HCT116 (cell line): ENCODE measurements around the gene GNA12. TPM values are rescaled to one million over a fixed set of nuclear protein-coding genes. Genes with fewer than 3 reads are reported as not detected.

ENCODE experiments used
- ATAC-seq: fragments of 200-7000 bp; cut with Tn5 transposase; 2 replicates; pipeline ENCODE4 v1.9.1; 2020; ENCODE audit warnings: mild to moderate bottlenecking, moderate library complexity
- BruUV-seq: library from RNA; stranded (reverse); fragments of 400-500 nt; replicated peaks from 2 replicates; lab custom pipeline; 2021; lab: Mats Ljungman, UMichigan
- CTCF ChIA-PET: fragments of 300-600 bp; sonication (Branson Sonifier 250); formaldehyde crosslinking; loops from one replicate; lab custom pipeline; 2021; ENCODE audit warnings: antibody characterized with exemption; lab: Charles Lee
- POLR2A ChIA-PET: fragments of 300-600, 350-600 bp; sonication (Branson Sonifier 250); formaldehyde crosslinking; loops from one replicate; lab custom pipeline; 2021; ENCODE audit warnings: antibody characterized with exemption; lab: Charles Lee
- RAD21 ChIA-PET, 2 experiments: fragments of 300-600 bp; sonication (Branson Sonifier 250); formaldehyde crosslinking; loops; one replicate each; lab custom pipeline; 2023; ENCODE audit warnings: low total read pairs in 2 of 2; ENCODE audit not compliant: uncharacterized antibody in 2 of 2, unreplicated experiment in 2 of 2, low non-redundant PET in 1 of 2; lab: Charles Lee
- DNase-seq: peaks from one replicate; pipeline ENCODE4 v3.0.0-alpha.2; 2010; ENCODE audit warnings: low read depth, low spot score
- H2AFZ ChIP-seq: fragments of 200-600 bp; shearing (Covaris generic), sonication (generic); 2 replicates; pipeline ENCODE4 v1.6.1; 2017; ENCODE audit warnings: low read depth, mixed run types, mixed read lengths, antibody characterized with exemption, low read length; ENCODE audit not compliant: poor library complexity, severe bottlenecking
- H3K27ac ChIP-seq: 2 replicates; pipeline ENCODE4 v1.5.1; 2012; ENCODE audit warnings: low read depth, low read length
- H3K27me3 ChIP-seq: fragments of 200-600 bp; sonication (generic); 2 replicates; pipeline ENCODE4 v1.6.1; 2016; ENCODE audit warnings: mixed run types, low read length, mixed read lengths; ENCODE audit not compliant: insufficient read depth
- H3K36me3 ChIP-seq, 2 experiments: fragments of 200-500 bp in 1 of 2; fragments of 200-600 bp in 1 of 2; sonication (Bioruptor generic) in 1 of 2; sonication (generic) in 1 of 2; 2 replicates each; pipeline versions ENCODE4 v1.5.1 to v1.6.1; 2014 to 2016; ENCODE audit warnings: low read length in 2 of 2, inconsistent platforms in 1 of 2, mixed read lengths in 1 of 2, mixed run types in 1 of 2; ENCODE audit not compliant: insufficient read depth in 2 of 2, control insufficient read depth in 1 of 2
- H3K4me1 ChIP-seq, 2 experiments: fragments of 200-600 bp in 1 of 2; sonication (generic) in 1 of 2; 2 replicates each; pipeline versions ENCODE4 v1.5.1 to v1.6.1; 2012 to 2017; ENCODE audit warnings: low read length in 2 of 2, inconsistent platforms in 1 of 2, mild to moderate bottlenecking in 1 of 2, mixed read lengths in 1 of 2, mixed run types in 1 of 2, moderate library complexity in 1 of 2; ENCODE audit not compliant: insufficient read depth in 2 of 2, control insufficient read depth in 1 of 2
- H3K4me2 ChIP-seq: fragments of 200-600 bp; sonication (generic); 2 replicates; pipeline ENCODE4 v1.6.1; 2017; ENCODE audit warnings: mixed run types, low read length, mixed read lengths
- H3K4me3 ChIP-seq, 2 experiments: fragments of 200-600 bp in 1 of 2; sonication (generic) in 1 of 2; replicated peaks in 1 of 2; 2 replicates each; pipeline ENCODE4 v1.5.1; 2011 to 2016; ENCODE audit warnings: low read length in 2 of 2, control low read depth in 1 of 2, low read depth in 1 of 2, mild to moderate bottlenecking in 1 of 2, mixed read lengths in 1 of 2, mixed run types in 1 of 2
- H3K79me2 ChIP-seq: fragments of 200-600 bp; sonication (generic); 2 replicates; pipeline ENCODE4 v1.6.1; 2017; ENCODE audit warnings: mild to moderate bottlenecking, mixed run types, low read length, moderate library complexity, mixed read lengths; ENCODE audit not compliant: insufficient read depth
- H3K9ac ChIP-seq: fragments of 200-600 bp; sonication (generic); 2 replicates; pipeline ENCODE4 v1.6.1; 2016; ENCODE audit warnings: low read length, mixed read lengths
- H3K9me2 ChIP-seq: fragments of 200-600 bp; sonication (generic), shearing (Covaris generic); 2 replicates; pipeline ENCODE4 v1.6.1; 2017; ENCODE audit warnings: mixed run types, mild to moderate bottlenecking, moderate library complexity; ENCODE audit not compliant: insufficient read depth
- H3K9me3 ChIP-seq, 2 experiments: fragments of 200-500 bp in 1 of 2; fragments of 200-600 bp in 1 of 2; sonication (Bioruptor generic) in 1 of 2; sonication (generic) in 1 of 2; 2 replicates each; pipeline ENCODE4 v1.6.1; 2014 to 2017; ENCODE audit warnings: low read length in 2 of 2, mixed read lengths in 2 of 2, inconsistent platforms in 1 of 2, low read depth in 1 of 2, mild to moderate bottlenecking in 1 of 2, mixed run types in 1 of 2, moderate library complexity in 1 of 2; ENCODE audit not compliant: control insufficient read depth in 1 of 2, insufficient read depth in 1 of 2
- H4K20me1 ChIP-seq: fragments of 200-600 bp; sonication (generic), shearing (Covaris generic); 2 replicates; pipeline ENCODE4 v1.6.1; 2017; ENCODE audit warnings: mixed run types, mild to moderate bottlenecking, moderate library complexity; ENCODE audit not compliant: insufficient read depth
- ATF3 ChIP-seq: IDR thresholded peaks from 2 replicates; pipeline ENCODE4 v1.6.1; 2012
- CEBPB ChIP-seq: IDR thresholded peaks from 2 replicates; pipeline ENCODE4 v1.6.1; 2012; ENCODE audit warnings: low read depth
- EGR1 ChIP-seq: IDR thresholded peaks from 2 replicates; pipeline ENCODE4 v1.6.1; 2012; ENCODE audit warnings: low read depth
- ELF1 ChIP-seq: IDR thresholded peaks from 2 replicates; pipeline ENCODE4 v1.6.1; 2012; ENCODE audit warnings: low read depth, borderline replicate concordance
- EZH2 ChIP-seq: fragments of 200-600 bp; sonication (generic); IDR thresholded peaks from 2 replicates; pipeline ENCODE4 v1.6.1; 2017; ENCODE audit warnings: antibody characterized with exemption, mixed run types
- EZH2phosphoT487 ChIP-seq: fragments of 200-600 bp; IDR thresholded peaks from 2 replicates; pipeline ENCODE4 v1.6.1; 2018; ENCODE audit warnings: antibody characterized with exemption, borderline replicate concordance
- FOSL1 ChIP-seq: IDR thresholded peaks from 2 replicates; pipeline ENCODE4 v1.6.1; 2012; ENCODE audit warnings: low read depth
- JUND ChIP-seq: IDR thresholded peaks from 2 replicates; pipeline ENCODE4 v1.6.1; 2012
- POLR2A ChIP-seq: IDR thresholded peaks from 2 replicates; pipeline ENCODE4 v1.7.0; 2011; ENCODE audit warnings: borderline replicate concordance; ENCODE audit not compliant: insufficient read depth, insufficient read length; ENCODE audit errors: extremely low read depth
- POLR2AphosphoS5 ChIP-seq: IDR thresholded peaks from 2 replicates; pipeline ENCODE4 v1.6.1; 2011; ENCODE audit warnings: mild to moderate bottlenecking, low read depth, low read length, moderate library complexity
- SIN3A ChIP-seq: IDR thresholded peaks from 2 replicates; pipeline ENCODE4 v1.6.1; 2012; ENCODE audit warnings: low read depth
- SP1 ChIP-seq: IDR thresholded peaks from 2 replicates; pipeline ENCODE4 v1.6.1; 2012; ENCODE audit warnings: low read depth
- YY1 ChIP-seq: IDR thresholded peaks from 2 replicates; pipeline ENCODE4 v1.6.1; 2011; ENCODE audit warnings: low read length, low read depth, moderate library complexity, mild to moderate bottlenecking; ENCODE audit not compliant: insufficient replicate concordance; ENCODE audit errors: extremely low read depth
- ZFX ChIP-seq: fragments of 450-650 bp; IDR thresholded peaks from 2 replicates; pipeline ENCODE4 v1.6.1; 2017
- ZNF274 ChIP-seq: fragments of 200-500 bp; sonication (Bioruptor generic); IDR thresholded peaks from 2 replicates; pipeline ENCODE4 v1.6.1; 2014; ENCODE audit warnings: mild to moderate bottlenecking, low read depth, low read length, inconsistent platforms
- intact Hi-C: fragments of 100-400 bp; cut with micrococcal nuclease; formaldehyde crosslinking; loops from 2 replicates; pipeline ENCODE4 v1.10.0; 2022
- total RNA-seq: library from RNA; stranded (reverse); gene quantifications from one replicate; pipeline ENCODE4 v1.2.1, GENCODE V29; 2021; ENCODE audit not compliant: unreplicated experiment
- TF ChIP-seq, protein P1 (sequence below), 3 experiments: fragments of 200-600 bp in 1 of 3; sonication (generic) in 1 of 3; IDR thresholded peaks in 2 of 3; conservative IDR thresholded peaks in 1 of 3; 2 replicates each; pipeline ENCODE4 v1.5.1; 2012 to 2017; ENCODE audit warnings: low read depth in 2 of 3, low read length in 2 of 3, antibody characterized with exemption in 1 of 3, borderline replicate concordance in 1 of 3, control low read depth in 1 of 3, mild to moderate bottlenecking in 1 of 3, mixed read lengths in 1 of 3, mixed run types in 1 of 3, moderate library complexity in 1 of 3; ENCODE audit not compliant: insufficient read depth in 1 of 3

Gene GNA12
- total RNA-seq, 1 experiment from 2014 or later = 32.6 TPM

GRCh38 chr7:2713978-2714377 lies 130.1 kb downstream of the GNA12 start:
- POLR2A ChIA-PET = no interaction called here
- no peaks in the 10 kb centered on the region for H3K9me3 ChIP-seq
- H3K79me2 ChIP-seq = no peaks in the 10 kb centered on the region
- H3K4me3 ChIP-seq = no peak overlapping the region
- ATAC-seq (no peak), DNase-seq (no peak)
- no peak overlapping the region for H3K9ac ChIP-seq
- BruUV-seq = no TSS peak
- RAD21 ChIA-PET = no interaction called here
- intact Hi-C loops = no loop called here
- H4K20me1 ChIP-seq = no peaks in the 10 kb centered on the region
- CTCF ChIA-PET = no interaction called here
- no peaks in the 10 kb centered on the region for H3K36me3 ChIP-seq
- H3K4me2 ChIP-seq = no peak overlapping the region
- H3K9me2 ChIP-seq = no peaks in the 10 kb centered on the region
- H3K27ac ChIP-seq = no peak overlapping the region
- no peaks in the 10 kb centered on the region; a peak in 1 of 4 replicates for H3K4me1 ChIP-seq
- TF ChIP-seq, protein P1, sequence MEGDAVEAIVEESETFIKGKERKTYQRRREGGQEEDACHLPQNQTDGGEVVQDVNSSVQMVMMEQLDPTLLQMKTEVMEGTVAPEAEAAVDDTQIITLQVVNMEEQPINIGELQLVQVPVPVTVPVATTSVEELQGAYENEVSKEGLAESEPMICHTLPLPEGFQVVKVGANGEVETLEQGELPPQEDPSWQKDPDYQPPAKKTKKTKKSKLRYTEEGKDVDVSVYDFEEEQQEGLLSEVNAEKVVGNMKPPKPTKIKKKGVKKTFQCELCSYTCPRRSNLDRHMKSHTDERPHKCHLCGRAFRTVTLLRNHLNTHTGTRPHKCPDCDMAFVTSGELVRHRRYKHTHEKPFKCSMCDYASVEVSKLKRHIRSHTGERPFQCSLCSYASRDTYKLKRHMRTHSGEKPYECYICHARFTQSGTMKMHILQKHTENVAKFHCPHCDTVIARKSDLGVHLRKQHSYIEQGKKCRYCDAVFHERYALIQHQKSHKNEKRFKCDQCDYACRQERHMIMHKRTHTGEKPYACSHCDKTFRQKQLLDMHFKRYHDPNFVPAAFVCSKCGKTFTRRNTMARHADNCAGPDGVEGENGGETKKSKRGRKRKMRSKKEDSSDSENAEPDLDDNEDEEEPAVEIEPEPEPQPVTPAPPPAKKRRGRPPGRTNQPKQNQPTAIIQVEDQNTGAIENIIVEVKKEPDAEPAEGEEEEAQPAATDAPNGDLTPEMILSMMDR (IDR thresholded peaks at IDR 0.05 in 2 of 3, conservative IDR thresholded peaks at IDR 0.05 in 1 of 3; ENCODE audit: borderline replicate concordance in 1 of 3, insufficient read depth in 1 of 3, low read depth in 2 of 3, low read length in 2 of 3) = no peak
- TF ChIP-seq ZNF274 (no peak), EGR1 (no peak), POLR2A (no peak), SIN3A (no peak), JUND (no peak), CEBPB (no peak), FOSL1 (no peak), EZH2phosphoT487 (no peak), SP1 (no peak), EZH2 (no peak), YY1 (no peak), POLR2AphosphoS5 (no peak), ELF1 (no peak), ZFX (no peak), ATF3 (no peak)
- H2AFZ ChIP-seq = no peak overlapping the region
- H3K27me3 ChIP-seq = no peaks in the 10 kb centered on the region
